Testis (tissue), 2 donors: ENCODE results near the gene SIK2.

Experiments
- POLR2A ChIP-seq: fragments of 450-650 bp; IDR thresholded peaks from one replicate; pipeline ENCODE4 v1.6.1; 2017; ENCODE audit warnings: antibody characterized with exemption, mild to moderate bottlenecking, moderate library complexity
- TF ChIP-seq, protein P1 (sequence below), 3 experiments: fragments of 450-650 bp in 2 of 3; fragments of 200-600 bp in 1 of 3; sonication (generic) in 1 of 3; IDR thresholded peaks; one replicate each; pipeline ENCODE4 v1.5.1; 2016 to 2019; ENCODE audit warnings: antibody characterized with exemption in 3 of 3, mild to moderate bottlenecking in 2 of 3, moderate library complexity in 1 of 3

DNA sequence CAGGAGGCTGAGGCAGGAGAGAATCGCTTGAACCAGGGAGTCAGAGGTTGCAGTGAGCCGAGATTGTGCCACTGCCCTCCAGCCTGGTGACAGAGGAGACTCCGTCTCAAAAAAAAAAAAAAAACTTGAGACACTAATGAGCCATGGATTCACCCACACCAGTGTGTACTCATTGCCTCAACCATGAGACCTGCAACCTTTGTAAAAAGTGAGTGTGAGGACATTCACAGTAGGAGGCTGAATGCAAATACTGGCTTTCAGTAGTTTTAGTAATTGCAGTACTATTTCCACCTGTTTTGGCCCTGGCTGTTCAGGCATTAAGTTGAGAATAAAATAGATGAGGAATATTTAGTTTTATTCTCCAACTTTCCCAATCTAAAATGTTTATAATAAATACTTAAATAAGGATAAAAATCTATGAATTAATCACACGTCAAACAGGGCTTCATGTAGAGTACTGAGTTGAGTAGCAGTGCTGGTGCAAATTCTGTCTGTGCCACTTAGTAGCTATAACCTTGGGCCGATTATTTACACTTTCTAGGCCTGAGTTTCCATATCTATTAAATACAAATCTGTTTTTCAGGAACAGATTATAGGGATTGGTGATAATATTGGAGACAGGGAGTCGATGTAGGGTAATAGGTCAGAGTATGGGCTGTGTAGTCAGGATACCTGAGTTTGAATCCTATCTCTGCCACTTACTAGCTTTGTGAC, 91.1 kb downstream of the SIK2 start:
- TF ChIP-seq, protein P1, sequence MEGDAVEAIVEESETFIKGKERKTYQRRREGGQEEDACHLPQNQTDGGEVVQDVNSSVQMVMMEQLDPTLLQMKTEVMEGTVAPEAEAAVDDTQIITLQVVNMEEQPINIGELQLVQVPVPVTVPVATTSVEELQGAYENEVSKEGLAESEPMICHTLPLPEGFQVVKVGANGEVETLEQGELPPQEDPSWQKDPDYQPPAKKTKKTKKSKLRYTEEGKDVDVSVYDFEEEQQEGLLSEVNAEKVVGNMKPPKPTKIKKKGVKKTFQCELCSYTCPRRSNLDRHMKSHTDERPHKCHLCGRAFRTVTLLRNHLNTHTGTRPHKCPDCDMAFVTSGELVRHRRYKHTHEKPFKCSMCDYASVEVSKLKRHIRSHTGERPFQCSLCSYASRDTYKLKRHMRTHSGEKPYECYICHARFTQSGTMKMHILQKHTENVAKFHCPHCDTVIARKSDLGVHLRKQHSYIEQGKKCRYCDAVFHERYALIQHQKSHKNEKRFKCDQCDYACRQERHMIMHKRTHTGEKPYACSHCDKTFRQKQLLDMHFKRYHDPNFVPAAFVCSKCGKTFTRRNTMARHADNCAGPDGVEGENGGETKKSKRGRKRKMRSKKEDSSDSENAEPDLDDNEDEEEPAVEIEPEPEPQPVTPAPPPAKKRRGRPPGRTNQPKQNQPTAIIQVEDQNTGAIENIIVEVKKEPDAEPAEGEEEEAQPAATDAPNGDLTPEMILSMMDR (IDR thresholded peaks at IDR 0.05) = no peak
- no peak for TF ChIP-seq POLR2A
